Left ventricle myocardium inferior (tissue), 1 donor: ENCODE results near the gene ELMO1. TPM values are rescaled to one million over a fixed set of nuclear protein-coding genes. Genes with fewer than 3 reads are reported as not detected.

Experiments used
- DNase-seq: peaks from one replicate; pipeline ENCODE4 v3.0.0-alpha.2; 2020
- H3K27ac ChIP-seq: fragments of 200-600 bp; replicated peaks from 2 replicates; pipeline ENCODE4 v1.8.0; 2021
- H3K27me3 ChIP-seq: fragments of 200-600 bp; 2 replicates; pipeline ENCODE4 v1.8.0; 2021; ENCODE audit warnings: low read depth
- H3K36me3 ChIP-seq: fragments of 200-600 bp; 2 replicates; pipeline ENCODE4 v1.8.0; 2021
- H3K4me1 ChIP-seq: fragments of 200-600 bp; 2 replicates; pipeline ENCODE4 v1.8.0; 2021
- H3K4me3 ChIP-seq: fragments of 200-600 bp; 2 replicates; pipeline ENCODE4 v1.8.0; 2021; ENCODE audit warnings: mild to moderate bottlenecking, moderate library complexity
- H3K9me3 ChIP-seq: fragments of 200-600 bp; replicated peaks from 2 replicates; pipeline ENCODE4 v1.8.0; 2021
- CTCF ChIP-seq: fragments of 200-600 bp; IDR thresholded peaks from 2 replicates; pipeline ENCODE4 v1.8.0; 2021; ENCODE audit warnings: antibody characterized with exemption, mild to moderate bottlenecking, borderline replicate concordance
- intact Hi-C: fragments of 100-400 bp; cut with micrococcal nuclease; formaldehyde crosslinking; loops from one replicate; pipeline ENCODE4 v1.11.0; 2022
- total RNA-seq: library from RNA; stranded (reverse); fragmentation: NEBNext Ultra II Directional; extraction: Animal tissue kit (Norgen Biotek cat#: 25700); gene quantifications from one replicate; pipeline ENCODE4 v1.2.1, GENCODE V29; 2021
- donor health status: DM: no; HTN: yes; CAD: no; lungs with severe emphysema.

ELMO1 gene
- total RNA-seq, 1 donor from 2014 or later = 10.0 TPM

GRCh38 chr7:36855330-36855729, 593.3 kb downstream of the ELMO1 start:
- peaks cover 49% of the 10 kb centered on the region for H3K36me3 ChIP-seq
- H3K4me1 ChIP-seq = no peaks in the 10 kb centered on the region
- no peak for TF ChIP-seq CTCF
- no peak for DNase-seq
- no peak overlapping the region for H3K4me3 ChIP-seq
- no peaks in the 10 kb centered on the region for H3K9me3 ChIP-seq
- intact Hi-C loops = no loop called here
- no peaks in the 10 kb centered on the region for H3K27me3 ChIP-seq
- H3K27ac ChIP-seq = no peak overlapping the region

- H3K9me3 ChIP-seq = peaks cover 4% of the 10 kb centered on the region
- no peaks in the 10 kb centered on the region for H3K4me1 ChIP-seq
- TF ChIP-seq CTCF = no peak
- no peaks in the 10 kb centered on the region for H3K27me3 ChIP-seq
- no peak overlapping the region for H3K27ac ChIP-seq
- intact Hi-C loops = no loop called here
- peaks cover 42% of the 10 kb centered on the region for H3K36me3 ChIP-seq
- no peak for DNase-seq
- no peak overlapping the region for H3K4me3 ChIP-seq
Measured at GRCh38 chr7:36854652-36855051, 594.0 kb downstream of the ELMO1 start.

GRCh38 chr7:36852931-36853330, 595.7 kb downstream of the ELMO1 start:
- intact Hi-C loops = no loop called here

GRCh38 chr7:36852017-36852416, 596.6 kb downstream of the ELMO1 start:
- H3K27me3 ChIP-seq = no peaks in the 10 kb centered on the region
- H3K27ac ChIP-seq = no peak overlapping the region
- no peak for TF ChIP-seq CTCF
- no peak overlapping the region for H3K4me3 ChIP-seq
- intact Hi-C loops = no loop called here
- peaks cover 30% of the 10 kb centered on the region for H3K9me3 ChIP-seq
- DNase-seq = no peak
- peaks cover 30% of the 10 kb centered on the region for H3K36me3 ChIP-seq
- H3K4me1 ChIP-seq = no peaks in the 10 kb centered on the region

More at GRCh38 chr7:36852931-36853330, 595.7 kb downstream of the ELMO1 start:
- TF ChIP-seq CTCF = no peak
- H3K4me3 ChIP-seq = no peak overlapping the region
- H3K27me3 ChIP-seq = no peaks in the 10 kb centered on the region
- H3K36me3 ChIP-seq = peaks cover 34% of the 10 kb centered on the region
- DNase-seq = no peak
- H3K9me3 ChIP-seq = peaks cover 21% of the 10 kb centered on the region
- H3K27ac ChIP-seq = no peak overlapping the region
- no peaks in the 10 kb centered on the region for H3K4me1 ChIP-seq

GRCh38 chr7:36851382-36851781, 597.3 kb downstream of the ELMO1 start:
- no peak for TF ChIP-seq CTCF
- intact Hi-C loops = no loop called here
- Histone ChIP-seq H3K4me1 (no peaks in the 10 kb centered on the region), H3K27ac (no peak overlapping the region), H3K4me3 (no peak overlapping the region), H3K27me3 (no peaks in the 10 kb centered on the region), H3K9me3 (peaks cover 35% of the 10 kb centered on the region), H3K36me3 (peaks cover 26% of the 10 kb centered on the region)
- no peak for DNase-seq

- Histone ChIP-seq H3K9me3 (peaks cover 35% of the 10 kb centered on the region), H3K36me3 (no peaks in the 10 kb centered on the region), H3K4me1 (no peaks in the 10 kb centered on the region), H3K27ac (no peak overlapping the region), H3K27me3 (no peaks in the 10 kb centered on the region), H3K4me3 (no peak overlapping the region)
- intact Hi-C loops = no loop called here
- no peak for TF ChIP-seq CTCF
- no peak for DNase-seq
Measured at GRCh38 chr7:36847946-36848345, 600.7 kb downstream of the ELMO1 start.
